ENCODE measurements around the gene PGM5. TPM values are rescaled to one million over a fixed set of nuclear protein-coding genes. Genes with fewer than 3 reads are reported as not detected.
"Not testable (repeated sequence)": the region's sequence is repeated elsewhere in the genome, so short reads cannot be mapped to it uniquely, and the experiment has no call there.

Gene PGM5
- 10 to 100 TPM; 12.7 to 21.7 TPM for total RNA-seq
- 10 to 100 TPM; 50.0 to 61.3 (median 54.4) TPM for polyA plus RNA-seq (ENCODE audit: insufficient read length in 6 of 6)
- long read RNA-seq, donor 1, full-length matches to known transcripts, result 11 of 29 reads
- long read RNA-seq, donor 1, partial matches to known transcripts, result 18 of 29 reads
- long read RNA-seq, donor 1, other reads (novel, unspliced or antisense), result 0 of 29 reads
- long read RNA-seq, donor 2, full-length matches to known transcripts, result 10 of 19 reads
- long read RNA-seq, donor 2, partial matches to known transcripts, result 9 of 19 reads
- long read RNA-seq, donor 2, other reads (novel, unspliced or antisense), result 0 of 19 reads
- long read RNA-seq, donor 3, full-length matches to known transcripts, result 14 of 22 reads
- long read RNA-seq, donor 3, partial matches to known transcripts, result 8 of 22 reads
- long read RNA-seq, donor 3, other reads (novel, unspliced or antisense), result 0 of 22 reads
- long read RNA-seq, donor 4, result 0 reads
- long read RNA-seq, donor 5, transcript PGM5-202 (11 exons, 3,338 nt), result major isoform, 16 of 24 reads
- long read RNA-seq, donor 5, partial matches to known transcripts, result 8 of 24 reads
- long read RNA-seq, donor 5, other reads (novel, unspliced or antisense), result 0 of 24 reads
- long read RNA-seq, donor 6, transcript PGM5-202 (11 exons, 3,338 nt), result major isoform, 14 of 20 reads
- long read RNA-seq, donor 6, partial matches to known transcripts, result 6 of 20 reads
- long read RNA-seq, donor 6, other reads (novel, unspliced or antisense), result 0 of 20 reads
- long read RNA-seq, donor 7, transcript PGM5-202 (11 exons, 3,338 nt), result major isoform, 8 of 8 reads
- long read RNA-seq, donor 7, partial matches to known transcripts, result 0 of 8 reads
- long read RNA-seq, donor 7, other reads (novel, unspliced or antisense), result 0 of 8 reads
- long read RNA-seq, donor 8, full-length matches to known transcripts, result 12 of 19 reads
- long read RNA-seq, donor 8, partial matches to known transcripts, result 7 of 19 reads
- long read RNA-seq, donor 8, other reads (novel, unspliced or antisense), result 0 of 19 reads
- long read RNA-seq, donor 9, result 0 reads
- long read RNA-seq, donor 10, result 0 reads
- long read RNA-seq, donor 11, partial matches to known transcripts, result 0 of 2 reads
- long read RNA-seq, donor 11, other reads (novel, unspliced or antisense), result 0 of 2 reads
- long read RNA-seq, donor 12, transcript PGM5-202 (11 exons, 3,338 nt), result major isoform, 12 of 12 reads
- long read RNA-seq, donor 12, partial matches to known transcripts, result 0 of 12 reads
- long read RNA-seq, donor 12, other reads (novel, unspliced or antisense), result 0 of 12 reads

- intact Hi-C loops (cut with DNase I); H3K4me1 ChIP-seq; H3K9me3 ChIP-seq; H3K36me3 ChIP-seq: not testable (repeated sequence)
- ATAC-seq, result peak; percentile 79
- H3K27ac ChIP-seq, result peak within 1 kb of the TSS in 1 of 2 donors; percentile 45
- DNase-seq, result peak in 3 of 4 donors; percentile 40 to 85 (median 47)
- peaks cover 0 to 24% of the 10 kb centered on the region in 2 donors for H3K27me3 ChIP-seq
- H3K4me3 ChIP-seq, result peak within 1 kb of the TSS; percentile 46
Observed at GRCh38 chr9:68356380-68357118, at the start of gene PGM5. Gene PGM5 (plus strand): TSS chr9:68356611. CDS start chr9:68357128, 517 bp downstream.

- ATAC-seq, result peak; percentile 44
- H3K4me1 ChIP-seq; H3K27ac ChIP-seq; intact Hi-C loops (cut with DNase I); H3K36me3 ChIP-seq; H3K9me3 ChIP-seq; H3K4me3 ChIP-seq: not testable (repeated sequence)
- peak in 1 of 4 donors; percentile 17 for DNase-seq
- peaks cover 3 to 16% of the 10 kb centered on the region in 2 donors for H3K27me3 ChIP-seq
Observed at GRCh38 chr9:68307127-68307526, 49.3 kb upstream of the PGM5 start.

GRCh38 chr9:68307654-68308053, 48.8 kb upstream of the PGM5 start:
- H3K27me3 ChIP-seq, result peaks cover 3 to 16% of the 10 kb centered on the region in 2 donors
- peak; percentile 28 for ATAC-seq
- intact Hi-C loops (cut with DNase I), result not testable (repeated sequence)

GRCh38 chr9:68311208-68311607, 45.2 kb upstream of the PGM5 start:
- H3K9me3 ChIP-seq; ATAC-seq; H3K4me1 ChIP-seq; H3K4me3 ChIP-seq; DNase-seq; H3K36me3 ChIP-seq; H3K27ac ChIP-seq; intact Hi-C loops (cut with DNase I): not testable (repeated sequence)
- peaks cover 3 to 11% of the 10 kb centered on the region in 2 donors for H3K27me3 ChIP-seq

More at GRCh38 chr9:68307654-68308053, 48.8 kb upstream of the PGM5 start:
- not testable (repeated sequence) for H3K4me3 ChIP-seq, H3K36me3 ChIP-seq, H3K9me3 ChIP-seq, H3K4me1 ChIP-seq, H3K27ac ChIP-seq
- peak in 1 of 4 donors; percentile 58 for DNase-seq

GRCh38 chr9:68318209-68318608, 38.2 kb upstream of the PGM5 start:
- H3K4me3 ChIP-seq; ATAC-seq; H3K4me1 ChIP-seq; H3K36me3 ChIP-seq; intact Hi-C loops (cut with DNase I); H3K9me3 ChIP-seq; H3K27me3 ChIP-seq; H3K27ac ChIP-seq; DNase-seq: not testable (repeated sequence)

GRCh38 chr9:68323749-68324148, 32.7 kb upstream of the PGM5 start:
- DNase-seq; ATAC-seq; H3K9me3 ChIP-seq; intact Hi-C loops (cut with DNase I); H3K4me1 ChIP-seq; H3K36me3 ChIP-seq; H3K4me3 ChIP-seq; H3K27ac ChIP-seq: not testable (repeated sequence)
- H3K27me3 ChIP-seq, result peaks cover 0 to 16% of the 10 kb centered on the region in 2 donors

- intact Hi-C loops (cut with DNase I); ATAC-seq; H3K4me1 ChIP-seq; H3K4me3 ChIP-seq; H3K36me3 ChIP-seq; DNase-seq; H3K27ac ChIP-seq; H3K9me3 ChIP-seq: not testable (repeated sequence)
- peaks cover 0 to 16% of the 10 kb centered on the region in 2 donors for H3K27me3 ChIP-seq
Observed at GRCh38 chr9:68324518-68324917, 31.9 kb upstream of the PGM5 start.

GRCh38 chr9:68329106-68329505, 27.3 kb upstream of the PGM5 start:
- H3K4me1 ChIP-seq; intact Hi-C loops (cut with DNase I); H3K36me3 ChIP-seq; H3K27ac ChIP-seq; H3K9me3 ChIP-seq; DNase-seq; H3K27me3 ChIP-seq; ATAC-seq; H3K4me3 ChIP-seq: not testable (repeated sequence)

- H3K9me3 ChIP-seq; intact Hi-C loops (cut with DNase I); DNase-seq; H3K36me3 ChIP-seq; H3K4me1 ChIP-seq; H3K27me3 ChIP-seq; ATAC-seq; H3K4me3 ChIP-seq; H3K27ac ChIP-seq: not testable (repeated sequence)
Observed at GRCh38 chr9:68330531-68331173, 25.8 kb upstream of the PGM5 start.

GRCh38 chr9:68332122-68332521, 24.3 kb upstream of the PGM5 start:
- intact Hi-C loops (cut with DNase I); H3K27me3 ChIP-seq; ATAC-seq: not testable (repeated sequence)

GRCh38 chr9:68335935-68336334, 20.5 kb upstream of the PGM5 start:
- ATAC-seq, result peak; percentile 57
- DNase-seq; intact Hi-C loops (cut with DNase I); H3K4me1 ChIP-seq; H3K36me3 ChIP-seq; H3K27ac ChIP-seq; H3K4me3 ChIP-seq; H3K9me3 ChIP-seq; H3K27me3 ChIP-seq: not testable (repeated sequence)

More at GRCh38 chr9:68332122-68332521, 24.3 kb upstream of the PGM5 start:
- H3K36me3 ChIP-seq, DNase-seq, H3K4me1 ChIP-seq, H3K9me3 ChIP-seq, H3K27ac ChIP-seq, H3K4me3 ChIP-seq: not testable (repeated sequence)

Data from left lung (tissue), 14 donors.